Measurements from ENCODE around the gene ITPK1.
"Not testable (repeated sequence)": the region's sequence is repeated elsewhere in the genome, so short reads cannot be mapped to it uniquely, and the experiment has no call there.

Gene ITPK1

DNA sequence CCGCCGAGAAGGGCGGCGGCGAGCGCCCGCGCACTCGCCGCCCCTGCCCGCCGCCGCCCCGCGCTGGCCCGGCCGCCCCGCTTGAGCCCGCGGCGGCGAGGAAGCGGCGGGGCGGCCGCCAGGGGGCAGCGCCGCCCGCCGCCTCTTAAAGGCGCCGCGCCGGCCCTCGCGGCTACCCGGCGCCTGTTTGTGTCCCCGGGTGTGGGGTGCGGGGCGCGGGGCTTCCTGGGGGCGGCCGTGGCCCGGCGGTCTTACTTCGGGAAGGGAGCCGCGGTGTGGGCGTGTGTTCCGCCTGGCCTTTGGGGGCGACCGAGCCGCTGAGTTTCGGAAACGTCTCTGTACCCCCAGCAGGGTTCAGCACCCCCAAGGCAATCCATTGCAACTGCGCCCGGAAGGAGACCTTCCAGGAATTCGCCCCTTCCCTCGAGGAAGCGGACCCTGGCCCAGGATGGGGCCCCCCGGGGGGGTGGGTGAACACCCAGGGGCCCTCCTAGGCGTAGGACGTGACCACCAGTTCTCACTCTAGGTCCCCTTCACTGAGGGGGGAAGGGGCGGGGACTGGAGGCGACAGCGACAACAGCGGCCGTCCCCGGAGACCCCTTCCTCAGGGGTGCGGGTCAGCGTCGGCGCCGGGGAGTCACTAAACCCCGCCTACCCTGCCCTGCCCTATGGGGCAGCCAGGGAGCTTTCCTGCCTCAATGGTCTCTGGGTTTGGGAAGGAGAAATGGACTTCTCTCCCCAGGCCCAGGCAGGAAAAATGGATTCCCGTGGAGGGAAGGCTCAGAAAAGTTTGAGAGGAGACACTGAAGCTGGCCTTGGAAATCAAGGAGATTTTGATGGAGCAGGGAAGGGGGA is at the start of gene ITPK1:
Gene ITPK1, minus strand, starts transcription at position 105 of the 855 bp plus-strand sequence. CDS start 762 bp downstream, outside the sequence.
- TF ChIP-seq, protein P1, sequence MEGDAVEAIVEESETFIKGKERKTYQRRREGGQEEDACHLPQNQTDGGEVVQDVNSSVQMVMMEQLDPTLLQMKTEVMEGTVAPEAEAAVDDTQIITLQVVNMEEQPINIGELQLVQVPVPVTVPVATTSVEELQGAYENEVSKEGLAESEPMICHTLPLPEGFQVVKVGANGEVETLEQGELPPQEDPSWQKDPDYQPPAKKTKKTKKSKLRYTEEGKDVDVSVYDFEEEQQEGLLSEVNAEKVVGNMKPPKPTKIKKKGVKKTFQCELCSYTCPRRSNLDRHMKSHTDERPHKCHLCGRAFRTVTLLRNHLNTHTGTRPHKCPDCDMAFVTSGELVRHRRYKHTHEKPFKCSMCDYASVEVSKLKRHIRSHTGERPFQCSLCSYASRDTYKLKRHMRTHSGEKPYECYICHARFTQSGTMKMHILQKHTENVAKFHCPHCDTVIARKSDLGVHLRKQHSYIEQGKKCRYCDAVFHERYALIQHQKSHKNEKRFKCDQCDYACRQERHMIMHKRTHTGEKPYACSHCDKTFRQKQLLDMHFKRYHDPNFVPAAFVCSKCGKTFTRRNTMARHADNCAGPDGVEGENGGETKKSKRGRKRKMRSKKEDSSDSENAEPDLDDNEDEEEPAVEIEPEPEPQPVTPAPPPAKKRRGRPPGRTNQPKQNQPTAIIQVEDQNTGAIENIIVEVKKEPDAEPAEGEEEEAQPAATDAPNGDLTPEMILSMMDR (IDR thresholded peaks at IDR 0.05; ENCODE audit: extremely low read depth, missing control alignments), result peak; percentile 34
- DNase-seq (ENCODE audit: low spot score), result peak; percentile 91

DNA sequence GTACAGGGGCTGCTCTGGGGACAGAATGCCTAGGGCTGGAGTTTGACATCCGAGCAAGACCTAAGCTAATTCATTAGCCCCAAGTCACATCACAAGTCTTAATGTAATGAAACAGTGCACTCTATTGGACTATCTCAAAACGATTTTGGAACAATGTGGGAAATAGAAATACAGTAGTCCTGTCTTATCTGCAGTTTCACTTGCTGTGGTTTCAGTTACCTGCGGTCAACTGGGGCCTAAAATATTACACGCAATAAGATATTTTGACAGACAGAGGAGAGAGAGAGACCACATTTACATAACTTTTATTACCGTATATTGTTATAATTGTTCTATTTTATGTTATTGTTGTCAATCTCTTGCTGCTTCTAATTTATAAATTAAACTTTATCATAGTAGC is 47.8 kb upstream of the ITPK1 start:
- peak; percentile 35 for DNase-seq (ENCODE audit: low spot score)
- TF ChIP-seq, protein P1 (IDR thresholded peaks at IDR 0.05; ENCODE audit: extremely low read depth, missing control alignments), result peak; percentile 8

DNA sequence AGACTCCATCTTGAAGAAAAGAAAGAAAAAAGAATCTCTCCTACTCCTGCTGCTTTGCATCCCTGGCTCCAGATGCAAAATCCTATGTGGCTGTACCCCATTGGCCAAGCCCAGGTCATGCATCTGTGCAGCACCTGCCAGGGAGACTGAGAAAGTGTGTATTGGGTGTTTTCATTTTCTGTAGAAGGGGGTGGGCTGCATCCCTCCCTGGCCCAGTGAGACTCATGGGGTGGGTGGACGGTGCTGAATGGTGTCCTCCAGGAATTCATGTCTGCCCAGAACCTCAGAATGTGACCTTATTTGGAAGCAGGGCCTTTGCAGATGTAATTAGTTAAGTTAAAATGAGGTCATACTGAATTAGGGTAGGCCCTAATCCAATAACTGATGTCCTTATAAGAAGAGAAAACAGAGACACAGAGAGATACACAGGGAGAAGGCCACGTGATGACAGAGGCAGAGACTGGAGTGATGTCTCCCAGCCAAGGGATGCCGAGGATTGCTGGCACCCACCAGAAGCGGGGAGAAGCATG is 45.8 kb upstream of the ITPK1 start:
- TF ChIP-seq, protein P1 (IDR thresholded peaks at IDR 0.05; ENCODE audit: extremely low read depth, missing control alignments), result no peak
- DNase-seq (ENCODE audit: low spot score), result no peak

DNA sequence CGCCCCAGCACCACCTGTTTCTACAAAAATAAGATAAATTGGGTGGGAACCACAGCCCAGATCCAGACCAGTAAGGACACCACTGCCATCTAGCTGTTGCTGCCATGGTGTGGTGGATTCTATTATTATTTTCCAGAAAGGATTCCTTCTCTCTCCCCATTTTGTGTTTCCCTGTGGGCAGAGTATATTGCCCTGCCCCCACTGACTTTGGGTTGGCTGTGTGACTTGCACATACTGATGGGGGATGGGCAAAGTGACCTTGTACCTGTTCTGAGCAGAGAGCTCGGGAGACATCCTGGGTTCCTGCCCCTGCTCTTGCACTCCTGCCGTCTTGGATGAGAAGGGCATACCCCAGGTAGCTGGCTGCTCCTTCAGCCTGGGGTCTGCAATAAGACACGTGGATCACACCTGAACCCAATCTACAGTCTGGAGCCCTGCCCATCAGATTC is 44.7 kb upstream of the ITPK1 start:
- DNase-seq (ENCODE audit: low spot score), result no peak

DNA sequence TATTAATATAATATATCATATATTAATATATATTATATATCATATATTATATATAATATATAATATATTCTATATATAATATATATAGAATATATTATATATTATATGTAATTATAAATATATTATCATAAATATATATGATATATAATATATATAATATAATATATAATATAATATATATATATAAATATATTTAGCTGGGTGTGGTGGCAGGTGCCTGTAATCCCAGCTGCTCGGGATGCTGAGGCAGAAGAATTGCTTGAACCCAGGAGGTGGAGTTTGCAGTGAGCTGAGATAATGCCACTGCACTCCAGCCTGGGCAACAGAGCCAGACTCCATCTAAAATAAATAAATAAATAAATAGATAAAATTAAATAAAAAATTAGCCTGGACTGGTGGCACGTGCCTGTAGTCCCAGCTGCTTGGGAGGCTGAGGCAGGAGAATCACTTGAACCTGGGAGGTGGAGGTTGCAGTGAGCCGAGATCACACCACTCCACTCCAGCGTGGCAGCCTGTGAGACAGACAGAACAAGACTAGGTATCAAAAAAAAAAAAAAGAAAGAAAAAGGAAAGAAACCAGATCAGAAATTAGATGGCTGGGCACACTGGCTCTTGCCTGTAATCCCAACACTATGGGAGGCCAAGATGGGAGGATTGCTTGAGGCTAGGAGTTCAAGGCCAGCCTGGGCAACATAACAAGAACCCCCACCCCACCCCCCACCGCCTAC is 44.1 kb upstream of the ITPK1 start:
- not testable (repeated sequence) for DNase-seq (ENCODE audit: low spot score)

More for the DNA sequence above, 44.7 kb upstream of the ITPK1 start:
- TF ChIP-seq, protein P1 (IDR thresholded peaks at IDR 0.05; ENCODE audit: extremely low read depth, missing control alignments), result no peak

DNA sequence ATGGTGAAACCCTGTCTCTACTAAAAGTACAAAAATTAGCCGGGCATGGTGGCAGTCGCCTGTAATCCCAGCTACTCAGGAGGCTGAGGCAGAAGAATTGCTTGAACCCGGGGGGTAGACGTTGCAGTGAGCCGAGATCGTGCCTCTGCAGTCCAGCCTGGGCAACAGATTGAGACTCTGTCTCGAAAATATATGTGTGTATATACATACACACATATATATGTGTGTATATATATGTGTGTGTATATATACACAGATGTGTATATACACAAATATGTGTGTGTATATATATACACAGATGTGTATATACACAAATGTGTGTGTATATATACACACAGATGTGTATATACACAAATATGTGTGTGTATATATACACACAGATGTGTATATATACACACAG is 42.6 kb upstream of the ITPK1 start:
- DNase-seq (ENCODE audit: low spot score), result not testable (repeated sequence)

DNA sequence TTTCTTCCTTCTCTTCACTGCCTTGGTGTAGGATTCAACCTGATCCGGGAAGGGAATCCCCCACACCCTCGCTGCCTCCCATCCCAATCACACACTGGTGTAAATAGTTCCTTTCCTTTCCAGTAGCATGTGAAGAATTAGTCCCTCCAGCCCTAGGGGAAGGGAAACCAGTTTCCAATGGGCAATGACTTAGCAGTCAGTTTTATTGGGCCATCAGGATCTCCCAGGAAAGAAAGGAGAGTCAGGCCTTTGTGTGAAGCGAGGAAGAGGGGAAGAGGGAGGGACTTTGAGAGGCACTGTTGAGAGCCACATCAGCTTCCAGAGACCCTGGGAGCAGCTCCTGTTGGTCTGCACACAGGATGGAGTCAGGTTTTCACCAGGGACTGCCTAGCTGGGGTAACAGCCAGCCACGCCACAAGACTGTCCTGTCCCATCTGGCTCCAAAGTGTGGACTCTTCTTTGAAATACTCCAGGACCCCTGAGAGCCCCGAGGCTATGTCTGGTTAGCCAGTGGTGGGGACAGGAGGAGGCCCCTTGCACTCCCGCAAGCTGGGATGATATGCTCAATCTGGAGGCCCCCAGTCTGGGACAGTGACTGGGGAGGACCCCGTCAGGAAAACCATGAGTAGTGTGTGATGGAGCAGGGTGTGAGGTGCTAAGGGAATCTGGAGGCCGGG is 41.1 kb upstream of the ITPK1 start:
- no peak for DNase-seq (ENCODE audit: low spot score)
- TF ChIP-seq, protein P1 (IDR thresholded peaks at IDR 0.05; ENCODE audit: extremely low read depth, missing control alignments), result no peak

DNA sequence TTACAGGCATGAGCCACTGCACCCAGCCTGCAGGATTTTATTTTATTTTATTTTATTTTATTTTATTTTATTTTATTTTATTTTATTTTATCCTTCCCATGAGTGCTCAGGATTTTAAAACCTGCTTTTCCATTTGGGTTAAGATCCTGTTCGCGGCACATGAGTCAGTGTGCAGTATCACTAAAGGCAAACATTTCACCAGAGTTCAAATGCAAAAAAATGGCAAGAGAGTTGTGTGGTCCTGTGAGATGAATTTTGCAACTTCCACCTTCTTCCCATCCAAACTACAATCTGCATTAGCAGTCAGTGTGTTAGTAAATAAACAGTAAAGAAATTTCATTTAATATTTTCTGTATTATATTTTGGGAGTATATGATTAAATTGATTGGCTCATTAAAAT is 39.9 kb upstream of the ITPK1 start:
- DNase-seq (ENCODE audit: low spot score), result no peak
- TF ChIP-seq, protein P1 (IDR thresholded peaks at IDR 0.05; ENCODE audit: extremely low read depth, missing control alignments), result no peak
